Astrocyte of the cerebellum (primary cell): ENCODE data around the gene FLCN.
"Not testable (repeated sequence)": the region's sequence is repeated elsewhere in the genome, so short reads cannot be mapped to it uniquely, and the experiment has no call there.

Experiments
- DNase-seq: peaks from one replicate; pipeline ENCODE4 v3.0.0-alpha.2; 2011; ENCODE audit warnings: low read depth
- H3K4me3 ChIP-seq: 2 replicates; pipeline ENCODE4 v1.5.1; 2011; ENCODE audit warnings: mild to moderate bottlenecking, low read depth, low read length, moderate library complexity
- CTCF ChIP-seq: IDR thresholded peaks from 2 replicates; pipeline ENCODE4 v1.5.1; 2012; ENCODE audit warnings: low read length, low read depth, moderate library complexity, mild to moderate bottlenecking; ENCODE audit errors: missing control alignments
- in situ Hi-C: cut with HindIII; loops from 2 replicates; pipeline ENCODE4 v1.10.0; 2017; ENCODE audit warnings: low sequenced_read_pairs

Gene FLCN

GRCh38 chr17:17269926-17270773, 33.2 kb upstream of the FLCN start:
- in situ Hi-C loops = loop anchor here (5.0 kb wide), 1 partner anchor 48 kb away; no protein-coding TSS in a partner anchor
- no peak for DNase-seq
- no peak overlapping the region for H3K4me3 ChIP-seq
- peak; percentile 40 for TF ChIP-seq CTCF

- H3K4me3 ChIP-seq = no peak overlapping the region
- in situ Hi-C loops = no loop called here
- DNase-seq = no peak
- no peak for TF ChIP-seq CTCF
Observed at GRCh38 chr17:17264430-17264829, 27.5 kb upstream of the FLCN start.

GRCh38 chr17:17258998-17259397, 22.0 kb upstream of the FLCN start:
- in situ Hi-C loops = no loop called here
- no peak for TF ChIP-seq CTCF
- no peak overlapping the region for H3K4me3 ChIP-seq
- DNase-seq = no peak

- in situ Hi-C loops = no loop called here
- no peak for DNase-seq
- no peak for TF ChIP-seq CTCF
- no peak overlapping the region for H3K4me3 ChIP-seq
Observed at GRCh38 chr17:17258011-17258410, 21.0 kb upstream of the FLCN start.

GRCh38 chr17:17256316-17256715, 19.3 kb upstream of the FLCN start:
- TF ChIP-seq CTCF = no peak
- in situ Hi-C loops = no loop called here
- no peak overlapping the region for H3K4me3 ChIP-seq
- DNase-seq = no peak

GRCh38 chr17:17255689-17256088, 18.7 kb upstream of the FLCN start:
- DNase-seq, H3K4me3 ChIP-seq, in situ Hi-C loops: not testable (repeated sequence)

GRCh38 chr17:17254036-17254435, 17.1 kb upstream of the FLCN start:
- no peak overlapping the region for H3K4me3 ChIP-seq
- no peak for TF ChIP-seq CTCF
- no peak for DNase-seq
- in situ Hi-C loops = no loop called here
